Muscle of leg (tissue), 11 donors: ENCODE measurements around the gene TIMELESS. TPM values are rescaled to one million over a fixed set of nuclear protein-coding genes. Genes with fewer than 3 reads are reported as not detected.

ENCODE experiments used
- DNase-seq: peaks from one replicate; pipeline ENCODE4 v3.0.0; 2013
- H3K27ac ChIP-seq: one replicate; pipeline ENCODE4 v1.5.1; 2013; ENCODE audit warnings: mild to moderate bottlenecking, low read length, control low read depth
- H3K27me3 ChIP-seq: one replicate; pipeline ENCODE4 v1.6.1; 2013; ENCODE audit warnings: low read length; ENCODE audit not compliant: control insufficient read depth, insufficient read depth
- H3K36me3 ChIP-seq: one replicate; pipeline ENCODE4 v1.6.1; 2013; ENCODE audit warnings: low read length; ENCODE audit not compliant: control insufficient read depth, insufficient read depth
- H3K4me1 ChIP-seq: one replicate; pipeline ENCODE4 v1.6.1; 2013; ENCODE audit warnings: low read length; ENCODE audit not compliant: control insufficient read depth, insufficient read depth
- H3K4me3 ChIP-seq: one replicate; pipeline ENCODE4 v1.5.1; 2013; ENCODE audit warnings: low read length, control low read depth
- H3K9me3 ChIP-seq: replicated peaks from 2 replicates; pipeline ENCODE4 v1.6.1; 2013; ENCODE audit warnings: low read depth, low read length; ENCODE audit not compliant: control insufficient read depth
- WGBS: methylation state at CpG from one replicate; pipeline ENCODE4 v1.1.5; 2013; ENCODE audit warnings: missing lambda C conversion rate; ENCODE audit not compliant: insufficient coverage; 5-methylcytosine and 5-hydroxymethylcytosine counted together
- polyA plus RNA-seq, 8 donors: library from polyadenylated mRNA; unstranded; fragments of 120-200 nt; gene quantifications; one replicate each; pipeline versions ENCODE4 v1.2.1 to v1.2.3, GENCODE V29; 2013; ENCODE audit warnings: inconsistent platforms in 1 of 8, low replicate concordance in 1 of 8; ENCODE audit not compliant: insufficient read length in 8 of 8, insufficient read depth in 1 of 8
- total RNA-seq: library from RNA; stranded (reverse); fragments of 120-200 nt; gene quantifications from one replicate; pipeline ENCODE4 v1.2.4, GENCODE V29; 2013

Gene TIMELESS
- total and polyA plus RNA-seq, 9 donors = 5.2 to 22.8 (median 16.3) TPM

GRCh38 chr12:56487448-56488040 lies 38.3 kb upstream of the TIMELESS start:
- H3K36me3 ChIP-seq = no peaks in the 10 kb centered on the region
- peaks cover 16% of the 10 kb centered on the region for H3K4me1 ChIP-seq
- H3K27ac ChIP-seq = no peak overlapping the region
- H3K9me3 ChIP-seq = no peaks in the 10 kb centered on the region
- H3K27me3 ChIP-seq = peaks cover 50% of the 10 kb centered on the region
- DNase-seq = peak; percentile 20
- peak overlapping the region; percentile 52 for H3K4me3 ChIP-seq
- WGBS = 2% methylated on average over 37 of the region's 44 CpGs

GRCh38 chr12:56486694-56487093 lies 37.5 kb upstream of the TIMELESS start:
- no peak overlapping the region for H3K4me3 ChIP-seq
- H3K9me3 ChIP-seq = no peaks in the 10 kb centered on the region
- peaks cover 48% of the 10 kb centered on the region for H3K27me3 ChIP-seq
- H3K4me1 ChIP-seq = peaks cover 16% of the 10 kb centered on the region
- H3K36me3 ChIP-seq = no peaks in the 10 kb centered on the region
- no peak overlapping the region for H3K27ac ChIP-seq
- WGBS = 75% methylated on average over 9 of the region's 12 CpGs
- DNase-seq = no peak

GRCh38 chr12:56484566-56484965 lies 35.3 kb upstream of the TIMELESS start:
- H3K36me3 ChIP-seq = no peaks in the 10 kb centered on the region
- H3K27me3 ChIP-seq = peaks cover 35% of the 10 kb centered on the region
- no peak overlapping the region for H3K27ac ChIP-seq
- H3K4me3 ChIP-seq = no peak overlapping the region
- no peaks in the 10 kb centered on the region for H3K9me3 ChIP-seq
- no peak for DNase-seq
- H3K4me1 ChIP-seq = peaks cover 16% of the 10 kb centered on the region
- no CpG with 5 or more reads among the region's 1 CpG for WGBS

- 96% methylated on average over 4 of the region's 7 CpGs for WGBS
- Histone ChIP-seq H3K27ac (no peak overlapping the region), H3K4me3 (no peak overlapping the region), H3K9me3 (no peaks in the 10 kb centered on the region), H3K27me3 (no peaks in the 10 kb centered on the region), H3K36me3 (no peaks in the 10 kb centered on the region), H3K4me1 (no peaks in the 10 kb centered on the region)
- DNase-seq = no peak
Observed at GRCh38 chr12:56479625-56480024, 30.4 kb upstream of the TIMELESS start.

- no peak for DNase-seq
Observed at GRCh38 chr12:56477521-56478225, 28.4 kb upstream of the TIMELESS start.

GRCh38 chr12:56476972-56477432 lies 27.8 kb upstream of the TIMELESS start:
- no peaks in the 10 kb centered on the region for H3K27me3 ChIP-seq
- H3K4me1 ChIP-seq = no peaks in the 10 kb centered on the region
- no peak overlapping the region for H3K4me3 ChIP-seq
- WGBS = 83% methylated on average over 1 of the region's 1 CpG
- peaks cover 5% of the 10 kb centered on the region for H3K36me3 ChIP-seq
- no peak overlapping the region for H3K27ac ChIP-seq
- no peak for DNase-seq
- no peaks in the 10 kb centered on the region for H3K9me3 ChIP-seq

More at GRCh38 chr12:56477521-56478225, 28.4 kb upstream of the TIMELESS start:
- no peak overlapping the region for H3K4me3 ChIP-seq
- no peak overlapping the region for H3K27ac ChIP-seq
- H3K9me3 ChIP-seq = no peaks in the 10 kb centered on the region
- no peaks in the 10 kb centered on the region for H3K27me3 ChIP-seq
- WGBS = 69% methylated on average over 2 of the region's 6 CpGs
- no peaks in the 10 kb centered on the region for H3K4me1 ChIP-seq
- peaks cover 5% of the 10 kb centered on the region for H3K36me3 ChIP-seq

- 87% methylated on average over 6 of the region's 6 CpGs for WGBS
- Histone ChIP-seq H3K27me3 (no peaks in the 10 kb centered on the region), H3K4me3 (no peak overlapping the region), H3K4me1 (no peaks in the 10 kb centered on the region), H3K9me3 (no peaks in the 10 kb centered on the region), H3K36me3 (peaks cover 5% of the 10 kb centered on the region), H3K27ac (no peak overlapping the region)
- no peak for DNase-seq
Observed at GRCh38 chr12:56476143-56476542, 26.9 kb upstream of the TIMELESS start.

- Histone ChIP-seq H3K9me3 (no peaks in the 10 kb centered on the region), H3K27ac (no peak overlapping the region)
Observed at GRCh38 chr12:56474389-56474788, 25.2 kb upstream of the TIMELESS start.

GRCh38 chr12:56469007-56469930 lies 20.0 kb upstream of the TIMELESS start:
- peak; percentile 21 for DNase-seq
- Histone ChIP-seq H3K27ac (peak overlapping the region; percentile 89), H3K9me3 (no peaks in the 10 kb centered on the region), H3K36me3 (peaks cover 16% of the 10 kb centered on the region), H3K27me3 (no peaks in the 10 kb centered on the region), H3K4me3 (peak overlapping the region; percentile 98), H3K4me1 (peaks cover 13% of the 10 kb centered on the region)
- WGBS = 53% methylated on average over 17 of the region's 19 CpGs

More at GRCh38 chr12:56474389-56474788, 25.2 kb upstream of the TIMELESS start:
- peaks cover 12% of the 10 kb centered on the region for H3K36me3 ChIP-seq
- no peak for DNase-seq
- peaks cover 7% of the 10 kb centered on the region for H3K4me1 ChIP-seq
- H3K27me3 ChIP-seq = no peaks in the 10 kb centered on the region
- 88% methylated on average over 7 of the region's 9 CpGs for WGBS
- H3K4me3 ChIP-seq = no peak overlapping the region
